ENCODE measurements around the gene KIAA0408. TPM values are rescaled to one million over a fixed set of nuclear protein-coding genes. Genes with fewer than 3 reads are reported as not detected.

The KIAA0408 gene
- 1.5 and 6.9 TPM in 2 replicates for total RNA-seq

DNA sequence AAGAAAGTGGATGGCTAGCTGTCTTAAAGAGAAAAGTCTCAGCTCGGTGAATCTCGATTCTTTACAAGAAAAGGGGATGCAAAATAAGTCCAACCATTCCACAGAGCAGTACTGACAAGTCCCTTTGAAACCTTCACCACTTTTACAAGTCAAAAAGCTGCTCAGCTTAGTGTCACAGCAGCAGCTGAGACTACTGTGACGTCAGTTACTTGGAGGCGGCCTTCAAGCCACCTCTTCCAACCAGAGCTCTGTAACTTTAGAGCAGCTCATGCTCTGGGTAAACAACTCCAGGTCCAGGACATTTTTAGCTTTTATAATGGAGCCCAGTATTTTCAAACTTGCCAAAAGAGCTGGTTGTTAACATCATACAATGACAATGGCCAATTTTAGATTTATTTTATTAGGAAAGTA is at the start of gene KIAA0408:
Gene KIAA0408, minus strand, starts transcription at position 159 of the 411 bp plus-strand sequence. CDS start 5,408 bp downstream, outside the sequence.

Other genes with a start within 250 kb of the KIAA0408 start
- 44.1 and 54.0 TPM in 2 replicates for gene RNF146, start 192.5 kb downstream of the KIAA0408 start, total RNA-seq
- 57.6 and 70.7 TPM in 2 replicates for gene ECHDC1, start 115.8 kb downstream of the KIAA0408 start, total RNA-seq
- 0.14 TPM in 1 of 2 replicates, not detected in the other for gene C6orf58, start 117.8 kb upstream of the KIAA0408 start, total RNA-seq

Measured in smooth muscle cell of the umbilical artery (primary cell).